HG02571 (cell line): ENCODE measurements around the gene MAP3K12.
"Not testable (repeated sequence)": the region's sequence is repeated elsewhere in the genome, so short reads cannot be mapped to it uniquely, and the experiment has no call there.

ENCODE experiments used
- ATAC-seq: cut with Tn5 transposase; IDR thresholded peaks from one replicate; pipeline ENCODE4 v1.9.1; 2021; ENCODE audit warnings: mild to moderate bottlenecking, moderate library complexity; ENCODE audit not compliant: unreplicated experiment

The MAP3K12 gene

GRCh38 chr12:53499266-53500141 is at the start of gene MAP3K12:
TSS of gene MAP3K12 (minus strand) at chr12:53499458. CDS start at chr12:53487391, 12,067 bp downstream.
- no peak for ATAC-seq

GRCh38 chr12:53548354-53548753 is 49.1 kb upstream of the MAP3K12 start:
- ATAC-seq, result not testable (repeated sequence)

GRCh38 chr12:53543539-53543938 is 44.3 kb upstream of the MAP3K12 start:
- no peak for ATAC-seq

- ATAC-seq, result no peak
Observed at GRCh38 chr12:53539526-53539925, 40.3 kb upstream of the MAP3K12 start.

GRCh38 chr12:53538209-53538689 is 39.0 kb upstream of the MAP3K12 start:
- no peak for ATAC-seq

GRCh38 chr12:53536962-53537361 is 37.7 kb upstream of the MAP3K12 start:
- no peak for ATAC-seq

- no peak for ATAC-seq
Observed at GRCh38 chr12:53533471-53533870, 34.2 kb upstream of the MAP3K12 start.

- no peak for ATAC-seq
Observed at GRCh38 chr12:53532524-53533445, 33.5 kb upstream of the MAP3K12 start.

GRCh38 chr12:53532021-53532420 is 32.8 kb upstream of the MAP3K12 start:
- no peak for ATAC-seq

GRCh38 chr12:53530920-53531319 is 31.7 kb upstream of the MAP3K12 start:
- ATAC-seq, result no peak

- no peak for ATAC-seq
Observed at GRCh38 chr12:53530061-53530460, 30.8 kb upstream of the MAP3K12 start.

- ATAC-seq, result no peak
Observed at GRCh38 chr12:53524476-53524875, 25.2 kb upstream of the MAP3K12 start.

GRCh38 chr12:53523131-53523530 is 23.9 kb upstream of the MAP3K12 start:
- ATAC-seq, result no peak

- ATAC-seq, result no peak
Observed at GRCh38 chr12:53518381-53518780, 19.1 kb upstream of the MAP3K12 start.

- no peak for ATAC-seq
Observed at GRCh38 chr12:53516758-53517455, 17.6 kb upstream of the MAP3K12 start.

GRCh38 chr12:53515291-53515680 is 16.0 kb upstream of the MAP3K12 start:
- ATAC-seq, result no peak

GRCh38 chr12:53514628-53515290 is 15.5 kb upstream of the MAP3K12 start:
- ATAC-seq, result no peak

- no peak for ATAC-seq
Observed at GRCh38 chr12:53513712-53514410, 14.6 kb upstream of the MAP3K12 start.

- no peak for ATAC-seq
Observed at GRCh38 chr12:53510181-53510812, 11.0 kb upstream of the MAP3K12 start.
